SK-N-SH (cell line): ENCODE measurements around the gene SLCO4A1.

Source experiments
- EZH2phosphoT487 ChIP-seq: fragments of 200-600 bp; sonication (generic); IDR thresholded peaks from 2 replicates; pipeline ENCODE4 v1.6.1; 2017; ENCODE audit warnings: low read depth, mixed run types, mild to moderate bottlenecking, antibody characterized with exemption, moderate library complexity, borderline replicate concordance
- GABPA ChIP-seq: IDR thresholded peaks from 2 replicates; pipeline ENCODE4 v1.4.0; 2012; ENCODE audit warnings: low read depth, mild to moderate bottlenecking
- JUND ChIP-seq: IDR thresholded peaks from 2 replicates; pipeline ENCODE4 v1.4.0; 2012
- NRF1 ChIP-seq: IDR thresholded peaks from 2 replicates; pipeline ENCODE4 v1.6.1; 2012; ENCODE audit warnings: low read depth, mild to moderate bottlenecking, low read length
- POLR2AphosphoS5 ChIP-seq: IDR thresholded peaks from 2 replicates; pipeline ENCODE4 v1.6.1; 2012; ENCODE audit warnings: low read depth, low read length
- RAD21 ChIP-seq: IDR thresholded peaks from 2 replicates; pipeline ENCODE4 v1.6.1; 2012; ENCODE audit warnings: mild to moderate bottlenecking, low read length
- RCOR1 ChIP-seq: fragments of 150-350 bp; IDR thresholded peaks from 2 replicates; pipeline ENCODE4 v1.6.1; 2017; ENCODE audit warnings: antibody characterized with exemption, low read length
- TF ChIP-seq, protein P1 (sequence below): fragments of 150-350 bp; IDR thresholded peaks from 2 replicates; pipeline ENCODE4 v1.6.1; 2016; ENCODE audit warnings: mild to moderate bottlenecking, low read depth, low read length
- TF ChIP-seq, protein P2 (sequence below): fragments of 200-600 bp; sonication (generic); IDR thresholded peaks from 2 replicates; pipeline ENCODE4 v1.6.1; 2017; ENCODE audit warnings: antibody characterized with exemption, mild to moderate bottlenecking, moderate library complexity

DNA sequence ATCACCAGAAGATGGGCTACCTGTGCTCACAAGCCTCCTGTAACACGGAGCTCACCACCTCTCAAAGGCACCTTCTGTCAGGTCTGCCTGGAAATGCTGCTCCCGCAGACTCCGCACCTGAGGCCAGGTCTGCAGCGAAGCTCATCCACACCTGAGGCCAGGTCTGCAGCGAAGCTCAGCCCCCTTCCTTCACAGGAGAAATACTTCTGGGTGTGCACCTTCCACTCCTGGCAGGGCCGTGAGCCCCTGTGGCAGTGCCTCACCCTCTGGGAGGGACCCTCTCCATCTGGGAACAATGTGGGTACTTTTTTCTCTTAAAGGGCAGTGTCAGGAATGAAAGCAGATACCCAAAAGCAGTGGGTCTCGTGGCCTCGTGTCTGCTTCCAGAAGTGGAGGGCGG, 1.4 kb upstream of the SLCO4A1 start:
- TF ChIP-seq, protein P1, sequence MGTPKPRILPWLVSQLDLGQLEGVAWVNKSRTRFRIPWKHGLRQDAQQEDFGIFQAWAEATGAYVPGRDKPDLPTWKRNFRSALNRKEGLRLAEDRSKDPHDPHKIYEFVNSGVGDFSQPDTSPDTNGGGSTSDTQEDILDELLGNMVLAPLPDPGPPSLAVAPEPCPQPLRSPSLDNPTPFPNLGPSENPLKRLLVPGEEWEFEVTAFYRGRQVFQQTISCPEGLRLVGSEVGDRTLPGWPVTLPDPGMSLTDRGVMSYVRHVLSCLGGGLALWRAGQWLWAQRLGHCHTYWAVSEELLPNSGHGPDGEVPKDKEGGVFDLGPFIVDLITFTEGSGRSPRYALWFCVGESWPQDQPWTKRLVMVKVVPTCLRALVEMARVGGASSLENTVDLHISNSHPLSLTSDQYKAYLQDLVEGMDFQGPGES, result no peak
- TF ChIP-seq, protein P2, sequence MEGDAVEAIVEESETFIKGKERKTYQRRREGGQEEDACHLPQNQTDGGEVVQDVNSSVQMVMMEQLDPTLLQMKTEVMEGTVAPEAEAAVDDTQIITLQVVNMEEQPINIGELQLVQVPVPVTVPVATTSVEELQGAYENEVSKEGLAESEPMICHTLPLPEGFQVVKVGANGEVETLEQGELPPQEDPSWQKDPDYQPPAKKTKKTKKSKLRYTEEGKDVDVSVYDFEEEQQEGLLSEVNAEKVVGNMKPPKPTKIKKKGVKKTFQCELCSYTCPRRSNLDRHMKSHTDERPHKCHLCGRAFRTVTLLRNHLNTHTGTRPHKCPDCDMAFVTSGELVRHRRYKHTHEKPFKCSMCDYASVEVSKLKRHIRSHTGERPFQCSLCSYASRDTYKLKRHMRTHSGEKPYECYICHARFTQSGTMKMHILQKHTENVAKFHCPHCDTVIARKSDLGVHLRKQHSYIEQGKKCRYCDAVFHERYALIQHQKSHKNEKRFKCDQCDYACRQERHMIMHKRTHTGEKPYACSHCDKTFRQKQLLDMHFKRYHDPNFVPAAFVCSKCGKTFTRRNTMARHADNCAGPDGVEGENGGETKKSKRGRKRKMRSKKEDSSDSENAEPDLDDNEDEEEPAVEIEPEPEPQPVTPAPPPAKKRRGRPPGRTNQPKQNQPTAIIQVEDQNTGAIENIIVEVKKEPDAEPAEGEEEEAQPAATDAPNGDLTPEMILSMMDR, result no peak
- no peak for TF ChIP-seq GABPA
- TF ChIP-seq EZH2phosphoT487, result no peak
- no peak for TF ChIP-seq RAD21
- TF ChIP-seq NRF1, result no peak
- no peak for TF ChIP-seq JUND
- TF ChIP-seq POLR2AphosphoS5, result no peak
- TF ChIP-seq RCOR1, result no peak
